ENCODE data around the gene ELK4. TPM values are rescaled to one million over a fixed set of nuclear protein-coding genes. Genes with fewer than 3 reads are reported as not detected.

ELK4 gene
- total and polyA plus RNA-seq, 2 of the 4 experiments (the other 2 are of a cell fraction) = 4.6 to 11.3 TPM

- no peaks in the 10 kb centered on the region for H3K27me3 ChIP-seq (ENCODE audit: control insufficient read depth, insufficient read depth, low read length)
- no peak overlapping the region for H3K23ac ChIP-seq (ENCODE audit: low read depth, low read length)
- H4K20me1 ChIP-seq (ENCODE audit: insufficient read depth, low read length) = no peaks in the 10 kb centered on the region
- no peak overlapping the region for H3K56ac ChIP-seq (ENCODE audit: extremely low read depth, insufficient read depth, low read length)
- H3K4me2 ChIP-seq (ENCODE audit: low read depth, low read length) = no peak overlapping the region
- H3K9me1 ChIP-seq (ENCODE audit: insufficient read depth, low read length) = peaks cover 17% of the 10 kb centered on the region
- no peak overlapping the region for H3K18ac ChIP-seq (ENCODE audit: low read depth, low read length)
- ChIA-PET POLR2A (ENCODE audit: unreplicated experiment) (interaction anchor here (0.5 kb wide), 1 partner anchor 50 kb away, joined by 4 read pairs; no protein-coding TSS in a partner anchor), CTCF (interaction anchor here (3.4 to 7.6 kb wide), 2 partner anchors 63 to 117 kb away, joined by 21 to 156 read pairs; no protein-coding TSS in a partner anchor)
- no peak overlapping the region for H2BK20ac ChIP-seq (ENCODE audit: low read depth, low read length)
- H3K4me3 ChIP-seq (ENCODE audit: insufficient read depth, low read depth, low read length) = no peak overlapping the region
- no peak overlapping the region for H2AK5ac ChIP-seq (ENCODE audit: low read depth, low read length)
- H3K36me3 ChIP-seq (ENCODE audit: control insufficient read depth, insufficient read depth, low read length) = no peaks in the 10 kb centered on the region
- no TSS peak for BruUV-seq (replicated peaks)
- no peak overlapping the region for H2BK15ac ChIP-seq (ENCODE audit: low read depth, low read length)
- intact Hi-C loops (cut with micrococcal nuclease) = loop anchor here (5.0 to 10.0 kb wide), 2 partner anchors 314 to 381 kb away; no protein-coding TSS in a partner anchor
- no peak overlapping the region for H2BK5ac ChIP-seq (ENCODE audit: low read depth, low read length, poor library complexity, severe bottlenecking)
- no peak for DNase-seq
- no peaks in the 10 kb centered on the region for H3K9me3 ChIP-seq (ENCODE audit: control insufficient read depth, insufficient read depth, low read length)
- ATAC-seq (ENCODE audit: low read depth) = no peak
- no peak overlapping the region for H3K9ac ChIP-seq (ENCODE audit: low read depth, low read length)
- peaks cover 0 to 17% of the 10 kb centered on the region in 2 experiments; a peak in 2 of 4 replicates for H3K79me1 ChIP-seq (ENCODE audit: low read depth in 1 of 2, low read length in 2 of 2)
- H2AK9ac ChIP-seq (replicated peaks; ENCODE audit: low read depth, low read length, poor library complexity) = no peak overlapping the region
- in situ Hi-C loops (cut with MboI; ENCODE audit: low sequenced_read_pairs) = loop anchor here (5.0 kb wide), 3 partner anchors 39 to 119 kb away; partner anchors contain the start of gene ELK4
- H3K4ac ChIP-seq (ENCODE audit: low read depth, low read length) = no peak overlapping the region
- H2BK120ac ChIP-seq (ENCODE audit: low read depth, low read length) = no peak overlapping the region
- H3K4me1 ChIP-seq (ENCODE audit: control insufficient read depth, insufficient read depth, low read length) = peaks cover 9% of the 10 kb centered on the region
- H4K5ac ChIP-seq (ENCODE audit: low read depth, low read length) = no peak overlapping the region
- H4K8ac ChIP-seq (ENCODE audit: low read depth in 2 of 2, low read length in 2 of 2) = no peak overlapping the region
- no peak overlapping the region for H3K14ac ChIP-seq (replicated peaks; ENCODE audit: low read depth, low read length)
- WGBS, 2 experiments (ENCODE audit: extremely low coverage in 2 of 2, insufficient read length in 1 of 2) = no CpG with 5 or more reads among the region's 4 CpGs
- H4K91ac ChIP-seq (ENCODE audit: insufficient read depth, low read depth, low read length) = no peak overlapping the region
- dilution Hi-C loops (cut with HindIII; ENCODE audit: low sequenced_read_pairs, unreplicated experiment) = no loop called here
- TF ChIP-seq USF2 (IDR thresholded peaks at IDR 0.05; ENCODE audit: low read depth, low read length) = no peak
- no peak for TF ChIP-seq SMC3 (IDR thresholded peaks at IDR 0.05; ENCODE audit: low read depth, low read length)
- TF ChIP-seq RCOR1 (IDR thresholded peaks at IDR 0.05; ENCODE audit: insufficient replicate concordance, low read length) = no peak
- no peak overlapping the region for H3K27ac ChIP-seq (ENCODE audit: insufficient read depth, low read length)
- H2AFZ ChIP-seq (replicated peaks; ENCODE audit: low read length, poor library complexity) = no peak overlapping the region
Measured at GRCh38 chr1:205593532-205593931, 38.3 kb downstream of the ELK4 start.
